HEK293T (cell line): ENCODE results near the gene LPAR3.

Experiments used
- ARNT ChIP-seq: fragments of 450-650 bp; IDR thresholded peaks from 2 replicates; pipeline ENCODE4 v1.6.1; 2017; ENCODE audit warnings: mild to moderate bottlenecking
- BHLHE40 ChIP-seq: fragments of 450-650 bp; IDR thresholded peaks from 2 replicates; pipeline ENCODE4 v1.6.1; 2016; ENCODE audit warnings: mild to moderate bottlenecking, moderate library complexity, borderline replicate concordance
- ELF4 ChIP-seq: fragments of 450-650 bp; IDR thresholded peaks from 2 replicates; pipeline ENCODE4 v1.6.1; 2017; ENCODE audit warnings: antibody characterized with exemption
- FOXA1 ChIP-seq: fragments of 450-650 bp; IDR thresholded peaks from 2 replicates; pipeline ENCODE4 v1.6.1; 2016; ENCODE audit warnings: mild to moderate bottlenecking
- FOXK2 ChIP-seq: fragments of 450-650 bp; IDR thresholded peaks from 2 replicates; pipeline ENCODE4 v1.6.1; 2016; ENCODE audit warnings: mild to moderate bottlenecking
- FOXM1 ChIP-seq: fragments of 450-650 bp; IDR thresholded peaks from 2 replicates; pipeline ENCODE4 v1.6.1; 2017; ENCODE audit warnings: mild to moderate bottlenecking, borderline replicate concordance
- HDGF ChIP-seq: fragments of 450-650 bp; IDR thresholded peaks from 2 replicates; pipeline ENCODE4 v1.6.1; 2017; ENCODE audit warnings: antibody characterized with exemption, borderline replicate concordance
- L3MBTL2 ChIP-seq: fragments of 450-650 bp; conservative IDR thresholded peaks from 2 replicates; pipeline ENCODE4 v1.6.1; 2016; ENCODE audit warnings: mild to moderate bottlenecking
- LEF1 ChIP-seq: fragments of 450-650 bp; IDR thresholded peaks from 2 replicates; pipeline ENCODE4 v1.6.1; 2017; ENCODE audit warnings: mild to moderate bottlenecking, borderline replicate concordance
- SP1 ChIP-seq: fragments of 450-650 bp; IDR thresholded peaks from 2 replicates; pipeline ENCODE4 v1.6.1; 2017
- SUZ12 ChIP-seq: fragments of 450-650 bp; IDR thresholded peaks from 2 replicates; pipeline ENCODE4 v1.6.1; 2016; ENCODE audit warnings: mild to moderate bottlenecking
- TARDBP ChIP-seq: fragments of 450-650 bp; IDR thresholded peaks from 2 replicates; pipeline ENCODE4 v1.6.1; 2016
- ZNF384 ChIP-seq: fragments of 450-650 bp; IDR thresholded peaks from 2 replicates; pipeline ENCODE4 v1.6.1; 2016
- TF ChIP-seq, protein P1 (sequence below): fragments of 450-650 bp; IDR thresholded peaks from 2 replicates; pipeline ENCODE4 v1.6.1; 2016

DNA sequence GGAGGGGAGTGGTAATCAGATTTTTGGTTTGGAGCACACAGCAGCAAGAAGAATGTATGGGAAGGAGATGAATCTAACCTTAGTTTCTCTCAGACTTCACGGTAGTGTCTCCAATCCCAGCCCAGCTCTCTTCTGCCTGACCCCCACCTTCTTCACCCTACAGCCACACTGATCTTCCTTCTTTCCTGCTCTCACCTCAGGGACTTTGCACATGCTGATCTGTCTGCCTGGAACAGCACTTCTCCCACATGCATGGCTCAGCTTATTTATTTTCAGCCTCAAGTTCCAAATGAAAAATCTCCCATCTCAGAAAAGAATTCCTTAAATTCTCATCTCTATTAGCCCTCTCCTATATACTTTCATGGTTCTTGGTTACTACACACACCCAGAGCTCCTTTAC lies 48.8 kb upstream of the LPAR3 start:
- TF ChIP-seq, protein P1, sequence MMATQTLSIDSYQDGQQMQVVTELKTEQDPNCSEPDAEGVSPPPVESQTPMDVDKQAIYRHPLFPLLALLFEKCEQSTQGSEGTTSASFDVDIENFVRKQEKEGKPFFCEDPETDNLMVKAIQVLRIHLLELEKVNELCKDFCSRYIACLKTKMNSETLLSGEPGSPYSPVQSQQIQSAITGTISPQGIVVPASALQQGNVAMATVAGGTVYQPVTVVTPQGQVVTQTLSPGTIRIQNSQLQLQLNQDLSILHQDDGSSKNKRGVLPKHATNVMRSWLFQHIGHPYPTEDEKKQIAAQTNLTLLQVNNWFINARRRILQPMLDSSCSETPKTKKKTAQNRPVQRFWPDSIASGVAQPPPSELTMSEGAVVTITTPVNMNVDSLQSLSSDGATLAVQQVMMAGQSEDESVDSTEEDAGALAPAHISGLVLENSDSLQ: no peak
- TF ChIP-seq ARNT (no peak), SP1 (no peak), ELF4 (no peak), FOXK2 (no peak), BHLHE40 (no peak), FOXM1 (no peak), SUZ12 (no peak), ZNF384 (no peak), LEF1 (no peak), FOXA1 (no peak), TARDBP (no peak), L3MBTL2 (no peak), HDGF (no peak)
